ENCODE results near the gene CCL15.
"Not testable (repeated sequence)": the region's sequence is repeated elsewhere in the genome, so short reads cannot be mapped to it uniquely, and the experiment has no call there.

The CCL15 gene

GRCh38 chr17:36000732-36001109 lies 632 bp downstream of the CCL15 start:
- POLR2A ChIA-PET: no interaction called here
- CTCF ChIA-PET: interaction anchor here (1.0 kb wide), 1 partner anchor 25 kb away, joined by 8 read pairs; no protein-coding TSS in a partner anchor
- DNase-seq (ENCODE audit: extremely low spot score): no peak
- no peak for TF ChIP-seq SUZ12 (IDR thresholded peaks at IDR 0.05)
- no peak for TF ChIP-seq LEF1 (IDR thresholded peaks at IDR 0.05; ENCODE audit: borderline replicate concordance)
- TF ChIP-seq ZNF384 (IDR thresholded peaks at IDR 0.05): no peak
- TF ChIP-seq, protein P1, sequence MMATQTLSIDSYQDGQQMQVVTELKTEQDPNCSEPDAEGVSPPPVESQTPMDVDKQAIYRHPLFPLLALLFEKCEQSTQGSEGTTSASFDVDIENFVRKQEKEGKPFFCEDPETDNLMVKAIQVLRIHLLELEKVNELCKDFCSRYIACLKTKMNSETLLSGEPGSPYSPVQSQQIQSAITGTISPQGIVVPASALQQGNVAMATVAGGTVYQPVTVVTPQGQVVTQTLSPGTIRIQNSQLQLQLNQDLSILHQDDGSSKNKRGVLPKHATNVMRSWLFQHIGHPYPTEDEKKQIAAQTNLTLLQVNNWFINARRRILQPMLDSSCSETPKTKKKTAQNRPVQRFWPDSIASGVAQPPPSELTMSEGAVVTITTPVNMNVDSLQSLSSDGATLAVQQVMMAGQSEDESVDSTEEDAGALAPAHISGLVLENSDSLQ (IDR thresholded peaks at IDR 0.05): no peak
- TF ChIP-seq FOXK2 (IDR thresholded peaks at IDR 0.05): no peak
- no peak for TF ChIP-seq TARDBP (IDR thresholded peaks at IDR 0.05)
- TF ChIP-seq BHLHE40 (IDR thresholded peaks at IDR 0.05; ENCODE audit: borderline replicate concordance): no peak
- TF ChIP-seq FOXA1 (IDR thresholded peaks at IDR 0.05): no peak
- TF ChIP-seq CTBP1 (IDR thresholded peaks at IDR 0.05; ENCODE audit: borderline replicate concordance): no peak
- TF ChIP-seq FOXM1 (IDR thresholded peaks at IDR 0.05; ENCODE audit: borderline replicate concordance): no peak
- TF ChIP-seq ELF4 (IDR thresholded peaks at IDR 0.05): no peak
- TF ChIP-seq SP1 (IDR thresholded peaks at IDR 0.05): no peak
- no peak for TF ChIP-seq ARNT (IDR thresholded peaks at IDR 0.05)

GRCh38 chr17:35998756-35999155 lies 2.6 kb downstream of the CCL15 start:
- ChIA-PET CTCF (no interaction called here), POLR2A (no interaction called here)
- TF ChIP-seq CTBP1 (IDR thresholded peaks at IDR 0.05; ENCODE audit: borderline replicate concordance) (no peak), SP1 (IDR thresholded peaks at IDR 0.05) (no peak), BHLHE40 (IDR thresholded peaks at IDR 0.05; ENCODE audit: borderline replicate concordance) (no peak), L3MBTL2 (conservative IDR thresholded peaks at IDR 0.05) (no peak), FOXM1 (IDR thresholded peaks at IDR 0.05; ENCODE audit: borderline replicate concordance) (no peak), HDGF (IDR thresholded peaks at IDR 0.05; ENCODE audit: borderline replicate concordance) (no peak), ARNT (IDR thresholded peaks at IDR 0.05) (no peak), SUZ12 (IDR thresholded peaks at IDR 0.05) (no peak), TARDBP (IDR thresholded peaks at IDR 0.05) (no peak)
- TF ChIP-seq, protein P1 (IDR thresholded peaks at IDR 0.05): no peak
- DNase-seq (ENCODE audit: extremely low spot score): no peak

DNA sequence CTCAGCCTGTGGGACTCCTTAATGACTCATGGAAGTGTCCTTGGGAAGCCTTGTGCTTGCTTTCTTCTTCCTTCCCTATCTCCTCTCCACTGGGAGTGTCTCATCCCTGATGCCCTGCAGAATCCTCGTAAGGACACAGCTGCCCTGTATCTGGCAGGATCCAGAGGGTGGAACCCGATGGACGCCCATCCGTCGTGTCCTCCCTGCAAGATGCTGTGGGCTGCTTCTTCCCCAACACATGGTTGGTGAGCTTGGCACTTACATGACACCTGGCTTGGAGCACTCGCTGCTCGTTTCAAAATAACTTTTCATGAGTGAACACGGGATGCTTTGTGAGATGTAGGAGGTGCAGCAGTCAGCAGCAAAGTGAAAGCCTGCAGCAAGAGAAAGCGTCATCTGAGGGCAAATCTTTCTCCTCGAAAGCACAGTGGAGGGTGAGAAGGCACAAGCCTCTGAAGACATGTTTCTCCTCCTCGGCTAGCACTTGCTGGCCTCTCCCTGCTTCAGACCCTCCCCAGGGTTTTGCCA lies 3.3 kb downstream of the CCL15 start:
- TF ChIP-seq CTBP1 (IDR thresholded peaks at IDR 0.05; ENCODE audit: borderline replicate concordance): no peak
- TF ChIP-seq L3MBTL2 (conservative IDR thresholded peaks at IDR 0.05): no peak
- TF ChIP-seq FOXA1 (IDR thresholded peaks at IDR 0.05): no peak
- no peak for TF ChIP-seq SP1 (IDR thresholded peaks at IDR 0.05)
- no peak for TF ChIP-seq ARNT (IDR thresholded peaks at IDR 0.05)
- TF ChIP-seq ELF4 (IDR thresholded peaks at IDR 0.05): no peak
- no peak for TF ChIP-seq ZNF384 (IDR thresholded peaks at IDR 0.05)
- no peak for TF ChIP-seq NFRKB (IDR thresholded peaks at IDR 0.05)
- no peak for TF ChIP-seq SUZ12 (IDR thresholded peaks at IDR 0.05)
- TF ChIP-seq, protein P1 (IDR thresholded peaks at IDR 0.05): no peak
- no peak for TF ChIP-seq HDGF (IDR thresholded peaks at IDR 0.05; ENCODE audit: borderline replicate concordance)
- TF ChIP-seq BHLHE40 (IDR thresholded peaks at IDR 0.05; ENCODE audit: borderline replicate concordance): no peak
- TF ChIP-seq FOXK2 (IDR thresholded peaks at IDR 0.05): no peak
- POLR2A ChIA-PET: no interaction called here
- DNase-seq (ENCODE audit: extremely low spot score): no peak
- CTCF ChIA-PET: no interaction called here

DNA sequence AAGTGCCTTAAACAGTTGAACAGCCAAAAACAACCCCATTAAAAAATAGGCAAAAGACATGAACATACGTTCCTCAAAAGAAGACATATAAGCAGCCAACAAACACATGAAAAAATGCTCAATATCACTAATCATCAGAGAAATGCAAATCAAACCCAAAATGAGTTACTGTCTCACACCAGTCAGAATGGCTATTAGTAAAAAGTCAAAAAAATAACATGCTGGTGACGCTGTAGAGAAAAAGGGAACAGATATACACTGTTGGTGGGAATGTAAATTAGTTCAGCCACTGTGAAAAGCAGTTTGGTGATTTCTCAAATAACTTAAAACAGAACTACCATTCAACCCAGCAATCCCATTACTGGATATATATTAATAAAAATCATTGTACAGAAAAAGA lies 6.0 kb downstream of the CCL15 start:
- POLR2A ChIA-PET; DNase-seq (ENCODE audit: extremely low spot score); CTCF ChIA-PET: not testable (repeated sequence)

- POLR2A ChIA-PET: interaction anchor here (0.6 kb wide), 1 partner anchor 765 kb away, joined by 3 read pairs; no protein-coding TSS in a partner anchor
- TF ChIP-seq SUZ12 (IDR thresholded peaks at IDR 0.05) (no peak), HDGF (IDR thresholded peaks at IDR 0.05; ENCODE audit: borderline replicate concordance) (no peak), ELF4 (IDR thresholded peaks at IDR 0.05) (no peak), L3MBTL2 (conservative IDR thresholded peaks at IDR 0.05) (no peak), ZNF384 (IDR thresholded peaks at IDR 0.05) (no peak), SP1 (IDR thresholded peaks at IDR 0.05) (no peak), BHLHE40 (IDR thresholded peaks at IDR 0.05; ENCODE audit: borderline replicate concordance) (no peak), ARNT (IDR thresholded peaks at IDR 0.05) (no peak), FOXA1 (IDR thresholded peaks at IDR 0.05) (no peak), FOXK2 (IDR thresholded peaks at IDR 0.05) (no peak), FOXM1 (IDR thresholded peaks at IDR 0.05; ENCODE audit: borderline replicate concordance) (no peak), NFRKB (IDR thresholded peaks at IDR 0.05) (no peak), CTBP1 (IDR thresholded peaks at IDR 0.05; ENCODE audit: borderline replicate concordance) (no peak)
- TF ChIP-seq, protein P1 (IDR thresholded peaks at IDR 0.05): no peak
- CTCF ChIA-PET: no interaction called here
Observed at GRCh38 chr17:35991075-35991474, 10.3 kb downstream of the CCL15 start.

GRCh38 chr17:35988164-35988563 lies 13.2 kb downstream of the CCL15 start:
- CTCF ChIA-PET: no interaction called here
- DNase-seq (ENCODE audit: extremely low spot score): no peak
- TF ChIP-seq TARDBP (IDR thresholded peaks at IDR 0.05) (no peak), HDGF (IDR thresholded peaks at IDR 0.05; ENCODE audit: borderline replicate concordance) (no peak), FOXA1 (IDR thresholded peaks at IDR 0.05) (no peak), SP1 (IDR thresholded peaks at IDR 0.05) (no peak), L3MBTL2 (conservative IDR thresholded peaks at IDR 0.05) (no peak), ZNF384 (IDR thresholded peaks at IDR 0.05) (no peak), FOXK2 (IDR thresholded peaks at IDR 0.05) (no peak), CTBP1 (IDR thresholded peaks at IDR 0.05; ENCODE audit: borderline replicate concordance) (no peak), LEF1 (IDR thresholded peaks at IDR 0.05; ENCODE audit: borderline replicate concordance) (no peak), NFRKB (IDR thresholded peaks at IDR 0.05) (no peak), ARNT (IDR thresholded peaks at IDR 0.05) (no peak)
- TF ChIP-seq, protein P1 (IDR thresholded peaks at IDR 0.05): no peak
- POLR2A ChIA-PET: no interaction called here

More at GRCh38 chr17:35991075-35991474, 10.3 kb downstream of the CCL15 start:
- no peak for DNase-seq (ENCODE audit: extremely low spot score)
